H1 (cell line): ENCODE data around the gene OLFM1. TPM values are rescaled to one million over a fixed set of nuclear protein-coding genes. Genes with fewer than 3 reads are reported as not detected.
A peak's percentile ranks its signal among the peaks of the same experiment; 100 is the strongest.

Source experiments
- CREB1 ChIP-seq: IDR thresholded peaks from 2 replicates; pipeline ENCODE4 v1.6.1; 2012; ENCODE audit warnings: inconsistent platforms
- FOSL1 ChIP-seq: IDR thresholded peaks from 2 replicates; pipeline ENCODE4 v1.6.1; 2011; ENCODE audit warnings: mild to moderate bottlenecking, low read depth, low read length, moderate library complexity; ENCODE audit not compliant: insufficient read depth
- GABPA ChIP-seq: IDR thresholded peaks from 2 replicates; pipeline ENCODE4 v1.6.1; 2011; ENCODE audit warnings: mild to moderate bottlenecking, low read length, moderate library complexity, borderline replicate concordance; ENCODE audit not compliant: insufficient read depth
- KDM5A ChIP-seq: fragments of 200-600 bp; IDR thresholded peaks from 2 replicates; pipeline ENCODE4 v1.7.1; 2012; ENCODE audit warnings: mild to moderate bottlenecking, low read length, inconsistent platforms, mixed read lengths
- RBBP5 ChIP-seq: IDR thresholded peaks from 2 replicates; pipeline ENCODE4 v1.7.1; 2012; ENCODE audit warnings: low read depth, mild to moderate bottlenecking, inconsistent platforms, low read length, moderate library complexity, borderline replicate concordance
- RNF2 ChIP-seq: fragments of 200-900, 300-1000 bp; sonication (generic); IDR thresholded peaks from 2 replicates; pipeline ENCODE4 v1.7.1; 2016; ENCODE audit warnings: borderline replicate concordance, low read depth, mild to moderate bottlenecking, antibody characterized with exemption, low read length; ENCODE audit not compliant: poor library complexity, severe bottlenecking; ENCODE audit errors: missing control alignments
- SIRT6 ChIP-seq: IDR thresholded peaks from one replicate; pipeline ENCODE4 v1.7.1; 2012; ENCODE audit warnings: low read length, inconsistent platforms
- SP2 ChIP-seq: IDR thresholded peaks from 2 replicates; pipeline ENCODE4 v1.6.1; 2012; ENCODE audit warnings: mild to moderate bottlenecking, low read length, inconsistent platforms
- polyA plus RNA-seq, 7 experiments: library from polyadenylated mRNA; depleted of rRNA in 3 of 7; stranded (reverse) in 5 of 7; unstranded in 2 of 7; fragments of >200 nt in 5 of 7; fragments of 200-250 nt in 2 of 7; gene quantifications; 1 replicate in 5 of 7; 2 replicates in 1 of 7; 4 replicates in 1 of 7; pipeline versions ENCODE4 v1.2.1 to v1.2.3, GENCODE V29; 2011 to 2013; ENCODE audit warnings: missing spikeins in 2 of 7, mixed read lengths in 2 of 7
- total RNA-seq: library from RNA; stranded (reverse); fragmentation: NEBNext Ultra II Directional; extraction: Animal tissue kit (Norgen Biotek cat#: 25700); gene quantifications from 2 replicates; pipeline ENCODE4 v1.2.1, GENCODE V29; 2021
- TF ChIP-seq, protein P1 (sequence below): fragments of 300-600 bp; sonication (generic); IDR thresholded peaks from 2 replicates; pipeline ENCODE4 v1.7.1; 2012; ENCODE audit warnings: low read length, moderate library complexity, mild to moderate bottlenecking, inconsistent platforms; ENCODE audit not compliant: insufficient replicate concordance
- TF ChIP-seq, protein P2 (sequence below): IDR thresholded peaks from 2 replicates; pipeline ENCODE4 v1.6.1; 2011; ENCODE audit warnings: low read depth, mild to moderate bottlenecking, low read length; ENCODE audit not compliant: insufficient read depth

OLFM1 gene
- total and polyA plus RNA-seq, 2 of the 8 experiments (the other 6 are each of a cell fraction or from before 2014, with no cell fraction given) = 53.0 to 53.4 TPM

DNA sequence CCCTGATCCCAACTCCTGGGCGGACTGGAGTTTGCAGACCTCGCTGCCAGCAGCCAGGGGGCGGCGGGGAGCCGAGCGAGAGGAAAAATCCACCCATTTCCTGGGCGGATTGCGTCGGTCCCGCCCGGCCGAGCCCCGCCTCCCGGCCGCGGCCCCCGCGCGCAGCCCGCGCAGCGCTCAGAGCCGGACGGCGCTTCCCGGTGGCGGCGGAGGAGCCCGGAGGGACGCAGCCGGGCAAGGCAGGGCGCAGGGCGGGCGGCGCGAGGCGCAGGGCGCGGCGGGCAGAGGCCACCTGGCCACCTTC is at the start of gene OLFM1 (continued):
- TF ChIP-seq RNF2 (no peak), RBBP5 (no peak), FOSL1 (no peak), GABPA (peak; percentile 35; the same call in 1 of the 2 replicates), CREB1 (0 out of 2 replicates have a peak, but pooled peaks have one; percentile 9), SIRT6 (no peak), KDM5A (no peak), SP2 (no peak)
- TF ChIP-seq, protein P1, sequence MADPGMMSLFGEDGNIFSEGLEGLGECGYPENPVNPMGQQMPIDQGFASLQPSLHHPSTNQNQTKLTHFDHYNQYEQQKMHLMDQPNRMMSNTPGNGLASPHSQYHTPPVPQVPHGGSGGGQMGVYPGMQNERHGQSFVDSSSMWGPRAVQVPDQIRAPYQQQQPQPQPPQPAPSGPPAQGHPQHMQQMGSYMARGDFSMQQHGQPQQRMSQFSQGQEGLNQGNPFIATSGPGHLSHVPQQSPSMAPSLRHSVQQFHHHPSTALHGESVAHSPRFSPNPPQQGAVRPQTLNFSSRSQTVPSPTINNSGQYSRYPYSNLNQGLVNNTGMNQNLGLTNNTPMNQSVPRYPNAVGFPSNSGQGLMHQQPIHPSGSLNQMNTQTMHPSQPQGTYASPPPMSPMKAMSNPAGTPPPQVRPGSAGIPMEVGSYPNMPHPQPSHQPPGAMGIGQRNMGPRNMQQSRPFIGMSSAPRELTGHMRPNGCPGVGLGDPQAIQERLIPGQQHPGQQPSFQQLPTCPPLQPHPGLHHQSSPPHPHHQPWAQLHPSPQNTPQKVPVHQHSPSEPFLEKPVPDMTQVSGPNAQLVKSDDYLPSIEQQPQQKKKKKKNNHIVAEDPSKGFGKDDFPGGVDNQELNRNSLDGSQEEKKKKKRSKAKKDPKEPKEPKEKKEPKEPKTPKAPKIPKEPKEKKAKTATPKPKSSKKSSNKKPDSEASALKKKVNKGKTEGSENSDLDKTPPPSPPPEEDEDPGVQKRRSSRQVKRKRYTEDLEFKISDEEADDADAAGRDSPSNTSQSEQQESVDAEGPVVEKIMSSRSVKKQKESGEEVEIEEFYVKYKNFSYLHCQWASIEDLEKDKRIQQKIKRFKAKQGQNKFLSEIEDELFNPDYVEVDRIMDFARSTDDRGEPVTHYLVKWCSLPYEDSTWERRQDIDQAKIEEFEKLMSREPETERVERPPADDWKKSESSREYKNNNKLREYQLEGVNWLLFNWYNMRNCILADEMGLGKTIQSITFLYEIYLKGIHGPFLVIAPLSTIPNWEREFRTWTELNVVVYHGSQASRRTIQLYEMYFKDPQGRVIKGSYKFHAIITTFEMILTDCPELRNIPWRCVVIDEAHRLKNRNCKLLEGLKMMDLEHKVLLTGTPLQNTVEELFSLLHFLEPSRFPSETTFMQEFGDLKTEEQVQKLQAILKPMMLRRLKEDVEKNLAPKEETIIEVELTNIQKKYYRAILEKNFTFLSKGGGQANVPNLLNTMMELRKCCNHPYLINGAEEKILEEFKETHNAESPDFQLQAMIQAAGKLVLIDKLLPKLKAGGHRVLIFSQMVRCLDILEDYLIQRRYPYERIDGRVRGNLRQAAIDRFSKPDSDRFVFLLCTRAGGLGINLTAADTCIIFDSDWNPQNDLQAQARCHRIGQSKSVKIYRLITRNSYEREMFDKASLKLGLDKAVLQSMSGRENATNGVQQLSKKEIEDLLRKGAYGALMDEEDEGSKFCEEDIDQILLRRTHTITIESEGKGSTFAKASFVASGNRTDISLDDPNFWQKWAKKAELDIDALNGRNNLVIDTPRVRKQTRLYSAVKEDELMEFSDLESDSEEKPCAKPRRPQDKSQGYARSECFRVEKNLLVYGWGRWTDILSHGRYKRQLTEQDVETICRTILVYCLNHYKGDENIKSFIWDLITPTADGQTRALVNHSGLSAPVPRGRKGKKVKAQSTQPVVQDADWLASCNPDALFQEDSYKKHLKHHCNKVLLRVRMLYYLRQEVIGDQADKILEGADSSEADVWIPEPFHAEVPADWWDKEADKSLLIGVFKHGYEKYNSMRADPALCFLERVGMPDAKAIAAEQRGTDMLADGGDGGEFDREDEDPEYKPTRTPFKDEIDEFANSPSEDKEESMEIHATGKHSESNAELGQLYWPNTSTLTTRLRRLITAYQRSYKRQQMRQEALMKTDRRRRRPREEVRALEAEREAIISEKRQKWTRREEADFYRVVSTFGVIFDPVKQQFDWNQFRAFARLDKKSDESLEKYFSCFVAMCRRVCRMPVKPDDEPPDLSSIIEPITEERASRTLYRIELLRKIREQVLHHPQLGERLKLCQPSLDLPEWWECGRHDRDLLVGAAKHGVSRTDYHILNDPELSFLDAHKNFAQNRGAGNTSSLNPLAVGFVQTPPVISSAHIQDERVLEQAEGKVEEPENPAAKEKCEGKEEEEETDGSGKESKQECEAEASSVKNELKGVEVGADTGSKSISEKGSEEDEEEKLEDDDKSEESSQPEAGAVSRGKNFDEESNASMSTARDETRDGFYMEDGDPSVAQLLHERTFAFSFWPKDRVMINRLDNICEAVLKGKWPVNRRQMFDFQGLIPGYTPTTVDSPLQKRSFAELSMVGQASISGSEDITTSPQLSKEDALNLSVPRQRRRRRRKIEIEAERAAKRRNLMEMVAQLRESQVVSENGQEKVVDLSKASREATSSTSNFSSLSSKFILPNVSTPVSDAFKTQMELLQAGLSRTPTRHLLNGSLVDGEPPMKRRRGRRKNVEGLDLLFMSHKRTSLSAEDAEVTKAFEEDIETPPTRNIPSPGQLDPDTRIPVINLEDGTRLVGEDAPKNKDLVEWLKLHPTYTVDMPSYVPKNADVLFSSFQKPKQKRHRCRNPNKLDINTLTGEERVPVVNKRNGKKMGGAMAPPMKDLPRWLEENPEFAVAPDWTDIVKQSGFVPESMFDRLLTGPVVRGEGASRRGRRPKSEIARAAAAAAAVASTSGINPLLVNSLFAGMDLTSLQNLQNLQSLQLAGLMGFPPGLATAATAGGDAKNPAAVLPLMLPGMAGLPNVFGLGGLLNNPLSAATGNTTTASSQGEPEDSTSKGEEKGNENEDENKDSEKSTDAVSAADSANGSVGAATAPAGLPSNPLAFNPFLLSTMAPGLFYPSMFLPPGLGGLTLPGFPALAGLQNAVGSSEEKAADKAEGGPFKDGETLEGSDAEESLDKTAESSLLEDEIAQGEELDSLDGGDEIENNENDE = no peak
- TF ChIP-seq, protein P2, sequence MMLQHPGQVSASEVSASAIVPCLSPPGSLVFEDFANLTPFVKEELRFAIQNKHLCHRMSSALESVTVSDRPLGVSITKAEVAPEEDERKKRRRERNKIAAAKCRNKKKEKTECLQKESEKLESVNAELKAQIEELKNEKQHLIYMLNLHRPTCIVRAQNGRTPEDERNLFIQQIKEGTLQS = no peak
